Thymus (tissue), 14 donors: ENCODE results near the gene CTDSPL. TPM values are rescaled to one million over a fixed set of nuclear protein-coding genes. Genes with fewer than 3 reads are reported as not detected.
"Not testable (repeated sequence)": the region's sequence is repeated elsewhere in the genome, so short reads cannot be mapped to it uniquely, and the experiment has no call there.

Source experiments
- DNase-seq, 9 donors: peaks; one replicate each; pipeline ENCODE4 v3.0.0-alpha.2; 2013; ENCODE audit warnings: low spot score in 9 of 9, low read depth in 6 of 9, missing footprints in 1 of 9
- H3K27ac ChIP-seq, 2 donors: one replicate each; pipeline ENCODE4 v1.5.1; 2013; ENCODE audit warnings: control low read depth in 1 of 2, low read depth in 1 of 2, low read length in 1 of 2, mild to moderate bottlenecking in 1 of 2, moderate library complexity in 1 of 2
- H3K27me3 ChIP-seq, 2 donors: one replicate each; pipeline ENCODE4 v1.5.1; 2013; ENCODE audit warnings: low read length in 1 of 2; ENCODE audit not compliant: control insufficient read depth in 2 of 2, insufficient read depth in 1 of 2
- H3K36me3 ChIP-seq, 2 donors: one replicate each; pipeline ENCODE4 v1.5.1; 2013; ENCODE audit warnings: low read length in 1 of 2, mild to moderate bottlenecking in 1 of 2, moderate library complexity in 1 of 2; ENCODE audit not compliant: control insufficient read depth in 2 of 2, insufficient read depth in 2 of 2
- H3K4me1 ChIP-seq, 2 donors: one replicate each; pipeline ENCODE4 v1.5.1; 2013; ENCODE audit warnings: low read length in 2 of 2; ENCODE audit not compliant: control insufficient read depth in 2 of 2, insufficient read depth in 2 of 2
- H3K4me3 ChIP-seq, 2 donors: one replicate each; pipeline ENCODE4 v1.5.1; 2013; ENCODE audit warnings: low read length in 2 of 2, control low read depth in 1 of 2, mild to moderate bottlenecking in 1 of 2
- H3K9me3 ChIP-seq, 2 donors: one replicate each; pipeline ENCODE4 v1.5.1; 2013; ENCODE audit warnings: low read length in 1 of 2, mild to moderate bottlenecking in 1 of 2; ENCODE audit not compliant: control insufficient read depth in 2 of 2, insufficient read depth in 1 of 2
- WGBS: extraction: QIAGEN DNeasy Blood & Tissue Kit; methylation state at CpG from one replicate; pipeline ENCODE4 v1.1.7; 2013; 5-methylcytosine and 5-hydroxymethylcytosine counted together
- long read RNA-seq, 10 donors: transcript quantifications; one replicate each; lab custom pipeline, GENCODE V29; 2026
- polyA plus RNA-seq: library from polyadenylated mRNA; stranded (reverse); fragments of 200-250 nt; gene quantifications from one replicate; pipeline ENCODE4 v1.2.3, GENCODE V29; 2013
- total RNA-seq: library from RNA; stranded (reverse); fragments of 120-200 nt; gene quantifications from one replicate; pipeline ENCODE4 v1.2.4, GENCODE V29; 2013
- donor health status: healthy.

Gene CTDSPL, protein sequence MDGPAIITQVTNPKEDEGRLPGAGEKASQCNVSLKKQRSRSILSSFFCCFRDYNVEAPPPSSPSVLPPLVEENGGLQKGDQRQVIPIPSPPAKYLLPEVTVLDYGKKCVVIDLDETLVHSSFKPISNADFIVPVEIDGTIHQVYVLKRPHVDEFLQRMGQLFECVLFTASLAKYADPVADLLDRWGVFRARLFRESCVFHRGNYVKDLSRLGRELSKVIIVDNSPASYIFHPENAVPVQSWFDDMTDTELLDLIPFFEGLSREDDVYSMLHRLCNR
- total RNA-seq (4.4 TPM), polyA plus RNA-seq (6.5 TPM)
- long read RNA-seq, donor 1 = 0 reads
- long read RNA-seq, donor 2, full-length matches to known transcripts = 2 of 2 reads
- long read RNA-seq, donor 2, partial matches to known transcripts = 0 of 2 reads
- long read RNA-seq, donor 2, other reads (novel, unspliced or antisense) = 0 of 2 reads
- long read RNA-seq, donor 3, full-length matches to known transcripts = 1 of 1 reads
- long read RNA-seq, donor 3, partial matches to known transcripts = 0 of 1 reads
- long read RNA-seq, donor 3, other reads (novel, unspliced or antisense) = 0 of 1 reads
- long read RNA-seq, donor 4 = 0 reads
- long read RNA-seq, donor 5, full-length matches to known transcripts = 10 of 16 reads
- long read RNA-seq, donor 5, partial matches to known transcripts = 6 of 16 reads
- long read RNA-seq, donor 5, other reads (novel, unspliced or antisense) = 0 of 16 reads
- long read RNA-seq, donor 6, full-length matches to known transcripts = 1 of 1 reads
- long read RNA-seq, donor 6, partial matches to known transcripts = 0 of 1 reads
- long read RNA-seq, donor 6, other reads (novel, unspliced or antisense) = 0 of 1 reads
- long read RNA-seq, donor 7, full-length matches to known transcripts = 2 of 2 reads
- long read RNA-seq, donor 7, partial matches to known transcripts = 0 of 2 reads
- long read RNA-seq, donor 7, other reads (novel, unspliced or antisense) = 0 of 2 reads
- long read RNA-seq, donor 8 = 0 reads
- long read RNA-seq, donor 9, full-length matches to known transcripts = 1 of 1 reads
- long read RNA-seq, donor 9, partial matches to known transcripts = 0 of 1 reads
- long read RNA-seq, donor 9, other reads (novel, unspliced or antisense) = 0 of 1 reads
- long read RNA-seq, donor 10, full-length matches to known transcripts = 3 of 3 reads
- long read RNA-seq, donor 10, partial matches to known transcripts = 0 of 3 reads
- long read RNA-seq, donor 10, other reads (novel, unspliced or antisense) = 0 of 3 reads

DNA sequence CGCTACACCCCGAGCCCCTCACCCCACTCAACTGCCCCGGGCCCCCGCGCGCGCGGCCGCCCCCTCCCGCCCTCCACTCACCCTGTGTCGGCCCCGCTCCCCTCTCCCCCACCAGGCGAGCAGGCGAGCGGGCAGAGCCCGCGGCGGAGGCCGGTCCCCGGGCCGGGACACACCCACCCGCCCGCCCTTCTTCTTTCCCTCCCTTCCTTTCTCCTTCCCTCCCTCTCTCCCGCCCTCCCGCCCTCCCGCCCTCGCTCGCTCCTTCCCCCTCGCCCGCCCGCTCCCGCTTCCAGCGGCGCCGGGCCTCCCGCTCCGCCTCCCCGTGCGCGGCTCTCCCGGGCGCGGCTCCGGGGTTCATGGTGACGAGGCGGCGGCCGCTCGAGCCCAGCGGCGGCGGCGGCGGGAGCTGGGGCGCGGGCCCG lies at the start of gene CTDSPL:
Gene CTDSPL (plus strand): TSS at position 261 of the 422 bp plus-strand sequence. CDS start 320 bp downstream, outside the sequence.
- peak in 2 of 9 donors; percentile 11 to 33 for DNase-seq
- Histone ChIP-seq H3K9me3 (no peaks in the 10 kb centered on the region), H3K36me3 (no peaks in the 10 kb centered on the region), H3K4me1 (peaks cover 27 to 34% of the 10 kb centered on the region in 2 donors), H3K27me3 (peaks cover 0 to 2% of the 10 kb centered on the region in 2 donors), H3K27ac (peak within 1 kb of the TSS; percentile 51 to 71), H3K4me3 (peak within 1 kb of the TSS; percentile 56 to 73)
- WGBS = under 1% methylated on average over 53 of the region's 57 CpGs

DNA sequence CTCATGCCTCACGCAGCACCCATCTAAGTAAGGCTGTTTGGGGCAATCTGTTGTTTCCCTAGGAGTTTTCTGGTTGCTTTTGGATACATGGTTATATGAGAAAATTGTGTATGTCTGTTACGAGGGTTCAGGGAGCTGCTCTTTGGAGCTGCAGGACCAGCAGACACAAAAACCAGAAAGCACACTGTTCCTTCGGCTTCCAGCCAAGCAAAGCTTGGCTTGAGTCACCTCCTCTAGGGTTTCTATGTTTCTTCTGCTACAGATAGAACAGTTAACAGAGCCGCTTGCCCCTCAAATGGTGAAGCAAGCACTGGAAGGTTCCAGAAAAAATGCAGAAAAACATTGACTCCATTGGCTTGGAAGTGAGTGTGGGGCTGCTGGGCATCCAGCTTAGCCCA lies 49.2 kb upstream of the CTDSPL start:
- no peaks in the 10 kb centered on the region for H3K27me3 ChIP-seq
- DNase-seq = no peak
- no peak overlapping the region for H3K4me3 ChIP-seq
- 97% methylated on average over 4 of the region's 4 CpGs for WGBS
- H3K9me3 ChIP-seq = no peaks in the 10 kb centered on the region
- H3K27ac ChIP-seq = no peak overlapping the region
- no peaks in the 10 kb centered on the region for H3K36me3 ChIP-seq
- peaks cover 13 to 29% of the 10 kb centered on the region in 2 donors for H3K4me1 ChIP-seq

DNA sequence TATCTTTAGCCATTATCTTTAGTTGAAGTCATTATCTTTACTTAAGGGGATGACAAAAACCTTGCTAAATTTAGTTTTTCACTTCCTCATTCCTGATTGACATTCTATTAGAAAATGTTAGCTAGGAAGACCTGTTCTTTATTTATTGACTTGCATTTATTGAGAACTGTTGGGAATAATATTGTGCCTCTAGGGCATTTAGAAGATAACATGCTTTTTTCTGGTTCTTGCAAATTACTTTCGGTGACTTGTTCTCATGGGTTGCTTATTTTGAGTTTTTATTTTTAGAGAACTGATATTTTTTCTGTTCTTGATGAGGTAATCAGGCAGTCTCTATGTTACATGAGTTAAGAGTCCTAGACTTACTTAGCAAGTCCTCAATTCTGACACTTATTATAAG lies 48.3 kb upstream of the CTDSPL start:
- no peaks in the 10 kb centered on the region for H3K9me3 ChIP-seq
- no peak overlapping the region for H3K27ac ChIP-seq
- no peaks in the 10 kb centered on the region for H3K27me3 ChIP-seq
- 96% methylated on average over 1 of the region's 1 CpG for WGBS
- no peak for DNase-seq
- no peak overlapping the region for H3K4me3 ChIP-seq
- H3K4me1 ChIP-seq = peaks cover 7 to 20% of the 10 kb centered on the region in 2 donors
- H3K36me3 ChIP-seq = no peaks in the 10 kb centered on the region

DNA sequence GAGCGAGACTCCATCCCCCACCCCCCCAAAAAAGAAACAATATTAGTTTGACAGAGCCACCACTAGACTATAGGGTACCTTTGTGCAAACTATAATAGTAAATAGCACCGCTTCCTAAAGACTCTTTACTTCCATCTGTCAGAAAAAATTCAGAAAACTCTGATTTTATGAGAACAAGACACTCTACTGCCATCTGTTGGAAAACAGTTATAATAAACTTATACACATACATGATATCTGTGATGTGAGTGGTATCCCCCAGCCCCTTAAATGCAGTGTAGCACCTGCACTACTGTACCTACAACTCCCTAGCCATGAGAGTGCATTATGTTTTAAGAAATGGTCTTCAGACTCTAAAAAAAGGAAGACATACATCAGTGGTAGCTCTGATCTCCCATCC lies 47.1 kb upstream of the CTDSPL start:
- H3K27me3 ChIP-seq = no peaks in the 10 kb centered on the region
- no peak overlapping the region for H3K27ac ChIP-seq
- H3K9me3 ChIP-seq = no peaks in the 10 kb centered on the region
- no peaks in the 10 kb centered on the region for H3K36me3 ChIP-seq
- 89% methylated on average over 2 of the region's 2 CpGs for WGBS
- H3K4me1 ChIP-seq = peaks cover 0 to 10% of the 10 kb centered on the region in 2 donors
- peak in 1 of 9 donors; percentile 29 for DNase-seq
- no peak overlapping the region for H3K4me3 ChIP-seq

DNA sequence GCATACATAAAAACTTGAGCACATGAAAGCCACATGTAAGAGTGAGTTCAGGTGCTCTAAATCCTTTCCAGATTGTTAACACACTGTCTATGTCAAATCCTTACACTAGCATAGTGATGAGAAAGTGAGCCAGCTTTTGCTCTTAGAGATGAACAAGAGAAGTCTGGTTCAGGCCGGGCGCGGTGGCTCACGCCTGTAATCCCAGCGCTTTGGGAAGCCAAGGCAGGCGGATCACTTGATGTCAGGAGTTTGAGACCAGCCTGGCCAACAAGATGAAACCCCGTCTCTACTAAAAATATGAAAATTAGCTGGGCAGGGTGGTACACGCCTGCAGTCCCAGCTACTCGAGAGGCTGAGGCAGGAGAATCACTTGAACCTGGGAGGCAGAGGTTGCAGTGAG lies 46.5 kb upstream of the CTDSPL start:
- not testable (repeated sequence) for H3K4me1 ChIP-seq, H3K4me3 ChIP-seq, H3K36me3 ChIP-seq, H3K9me3 ChIP-seq, H3K27me3 ChIP-seq, H3K27ac ChIP-seq, DNase-seq
- 97% methylated on average over 9 of the region's 9 CpGs for WGBS

DNA sequence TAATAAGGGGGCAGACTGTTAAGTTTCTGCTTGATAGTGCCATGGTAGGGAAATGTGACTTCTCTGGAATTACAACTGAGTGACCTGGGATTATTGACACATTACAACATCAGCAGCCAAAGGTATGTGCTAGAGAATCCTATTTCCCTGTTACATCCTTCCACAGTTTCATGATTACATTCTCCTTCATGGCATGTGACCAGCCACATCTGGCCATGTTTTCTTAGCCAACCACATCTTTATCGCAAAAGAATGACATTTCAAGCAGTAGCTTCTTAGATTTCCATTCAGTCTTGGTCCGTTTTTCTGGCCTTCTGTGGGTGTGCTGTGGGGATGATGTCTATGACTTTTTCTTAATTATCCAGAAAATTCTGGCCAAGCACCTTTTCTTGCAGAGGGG lies 45.4 kb upstream of the CTDSPL start:
- no peak overlapping the region for H3K27ac ChIP-seq
- WGBS = 91% methylated on average over 2 of the region's 2 CpGs

DNA sequence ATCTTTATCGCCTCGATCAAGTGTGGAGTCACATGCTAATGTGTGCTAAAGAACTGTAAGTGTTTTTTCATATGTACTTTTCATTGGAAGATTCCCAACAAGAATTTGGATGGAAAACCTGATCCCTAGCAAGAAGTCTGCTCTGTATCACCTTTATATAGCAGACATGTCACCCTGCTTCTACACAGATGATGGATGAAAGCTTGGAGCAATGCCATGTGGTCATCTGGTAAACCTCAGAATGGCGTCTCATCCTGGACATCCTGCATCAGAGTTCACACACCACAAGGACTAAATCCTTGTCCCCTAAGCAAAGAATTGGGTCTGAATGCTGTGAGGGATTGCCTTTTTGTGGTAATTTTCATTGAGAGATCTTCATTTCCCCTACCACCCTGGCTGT lies 42.1 kb upstream of the CTDSPL start:
- 91% methylated on average over 3 of the region's 3 CpGs for WGBS
- Histone ChIP-seq H3K27ac (no peak overlapping the region), H3K27me3 (no peaks in the 10 kb centered on the region), H3K4me1 (no peaks in the 10 kb centered on the region), H3K36me3 (no peaks in the 10 kb centered on the region), H3K4me3 (no peak overlapping the region), H3K9me3 (no peaks in the 10 kb centered on the region)
- DNase-seq = no peak

More for the DNA sequence above, 45.4 kb upstream of the CTDSPL start:
- no peaks in the 10 kb centered on the region for H3K9me3 ChIP-seq
- no peak for DNase-seq
- H3K4me1 ChIP-seq = peaks cover 0 to 3% of the 10 kb centered on the region in 2 donors
- H3K4me3 ChIP-seq = no peak overlapping the region
- no peaks in the 10 kb centered on the region for H3K27me3 ChIP-seq
- H3K36me3 ChIP-seq = no peaks in the 10 kb centered on the region

DNA sequence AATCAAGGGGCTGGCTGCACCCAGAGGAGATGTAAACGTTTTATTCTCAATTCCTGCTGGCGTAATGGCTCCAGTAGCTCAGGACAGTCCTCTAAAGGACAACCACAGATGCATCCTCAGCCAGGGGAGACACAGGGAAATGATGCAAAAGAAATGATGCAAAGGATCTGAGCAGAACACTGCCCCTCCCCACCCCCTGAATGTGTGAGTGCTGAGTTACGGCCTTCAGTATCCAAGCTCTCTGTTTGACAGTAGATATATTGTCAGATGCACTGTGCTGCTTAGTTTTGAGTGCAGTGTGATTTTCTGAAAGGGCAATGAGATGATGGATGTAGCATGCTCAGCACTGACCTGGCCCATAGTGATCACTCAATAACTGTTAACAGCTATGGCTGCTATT lies 41.4 kb upstream of the CTDSPL start:
- no peaks in the 10 kb centered on the region for H3K9me3 ChIP-seq
- no peaks in the 10 kb centered on the region for H3K4me1 ChIP-seq
- no peaks in the 10 kb centered on the region for H3K27me3 ChIP-seq
- no peak for DNase-seq
- WGBS = 96% methylated on average over 3 of the region's 3 CpGs
- H3K4me3 ChIP-seq = no peak overlapping the region
- H3K27ac ChIP-seq = no peak overlapping the region
- H3K36me3 ChIP-seq = no peaks in the 10 kb centered on the region
